Activated T-cell treated with anti-CD3 and anti-CD28 coated beads for 1 hour (primary cell): Measurements from ENCODE around the gene PDAP1.
"Not testable (repeated sequence)": the region's sequence is repeated elsewhere in the genome, so short reads cannot be mapped to it uniquely, and the experiment has no call there.

ENCODE experiments used
- DNase-seq: peaks from one replicate; pipeline ENCODE4 v3.0.0-alpha.2; 2020; ENCODE audit warnings: low read depth

The PDAP1 gene

GRCh38 chr7:99396418-99397296 lies 11.7 kb downstream of the PDAP1 start:
- DNase-seq, result no peak

- no peak for DNase-seq
Measured at GRCh38 chr7:99395616-99396327, 12.6 kb downstream of the PDAP1 start.

- no peak for DNase-seq
Measured at GRCh38 chr7:99394188-99394502, 14.3 kb downstream of the PDAP1 start.

GRCh38 chr7:99393355-99394187 lies 14.8 kb downstream of the PDAP1 start:
- no peak for DNase-seq

GRCh38 chr7:99392659-99393354 lies 15.6 kb downstream of the PDAP1 start:
- peak; percentile 68 for DNase-seq

DNA sequence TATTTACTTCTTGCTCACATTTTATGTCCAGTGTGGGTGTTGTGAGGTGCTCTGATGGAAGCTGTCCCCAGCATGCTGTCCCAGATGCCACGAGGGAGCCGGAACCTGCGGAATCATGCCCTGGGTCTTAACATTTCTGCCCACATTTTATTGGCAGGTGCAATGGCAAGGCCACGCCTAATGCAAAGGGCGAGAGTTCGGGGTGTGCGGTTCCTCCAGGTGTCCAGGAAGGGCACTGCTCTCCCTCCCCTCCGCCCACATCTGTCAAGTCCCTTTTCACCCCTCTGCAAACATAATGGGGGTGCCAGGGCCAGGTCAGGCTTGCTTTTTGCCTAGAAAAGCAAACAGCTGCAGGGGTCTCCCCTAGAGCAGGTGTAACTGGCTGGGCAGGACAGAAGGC lies 16.4 kb downstream of the PDAP1 start:
- no peak for DNase-seq

- DNase-seq, result no peak
Measured at GRCh38 chr7:99390941-99391602, 17.3 kb downstream of the PDAP1 start.

GRCh38 chr7:99389772-99390171 lies 18.6 kb downstream of the PDAP1 start:
- DNase-seq, result no peak

GRCh38 chr7:99387912-99388311 lies 20.5 kb downstream of the PDAP1 start:
- no peak for DNase-seq

DNA sequence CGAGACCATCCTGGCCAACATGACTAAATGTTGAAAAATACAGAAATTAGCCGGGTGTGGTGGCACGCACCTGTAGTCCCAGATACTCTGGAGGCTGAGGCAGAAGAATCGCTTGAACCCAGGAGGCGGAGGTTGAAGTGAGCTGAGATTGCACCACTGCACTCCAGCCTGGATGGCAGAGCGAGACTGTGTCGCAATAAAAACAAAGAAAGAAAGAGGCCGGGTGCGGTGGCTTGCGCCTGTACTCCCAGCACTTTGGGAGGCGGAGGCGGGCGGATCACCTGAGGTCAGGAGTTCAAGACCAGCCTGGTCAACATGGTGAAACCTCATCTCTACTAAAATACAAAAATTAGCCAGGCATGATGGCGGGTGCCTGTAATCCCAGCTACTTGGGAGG lies 21.2 kb downstream of the PDAP1 start:
- not testable (repeated sequence) for DNase-seq

DNA sequence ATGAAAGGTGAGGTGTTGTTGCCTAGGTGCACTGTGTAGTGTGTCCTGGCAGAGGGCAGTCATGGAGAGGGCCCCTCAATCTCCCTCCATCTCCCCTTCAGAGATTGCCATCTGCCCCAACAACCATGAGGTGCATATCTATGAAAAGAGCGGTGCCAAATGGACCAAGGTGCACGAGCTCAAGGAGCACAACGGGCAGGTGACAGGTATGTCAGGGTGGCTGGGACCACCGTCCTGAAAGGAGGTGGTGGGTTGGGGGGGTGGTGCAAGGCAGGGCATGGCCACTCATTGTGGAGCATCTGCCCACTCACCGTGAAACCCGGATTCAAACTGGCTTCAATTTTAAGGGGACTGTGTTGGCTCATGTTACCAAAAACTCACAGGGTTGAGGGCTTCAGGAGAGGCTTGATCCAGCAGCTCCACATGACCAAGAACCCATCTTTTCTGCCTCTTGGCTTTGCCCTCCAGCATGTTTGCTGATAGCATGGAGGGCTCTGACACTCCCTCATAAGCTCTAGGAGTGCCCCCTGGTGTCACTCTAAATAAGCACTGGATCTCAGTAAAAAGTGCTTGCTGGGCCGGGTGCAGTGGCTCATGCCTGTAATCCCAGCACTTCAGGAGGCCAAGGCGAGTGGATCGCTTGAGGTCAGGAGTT lies 21.7 kb downstream of the PDAP1 start:
- DNase-seq, result no peak

DNA sequence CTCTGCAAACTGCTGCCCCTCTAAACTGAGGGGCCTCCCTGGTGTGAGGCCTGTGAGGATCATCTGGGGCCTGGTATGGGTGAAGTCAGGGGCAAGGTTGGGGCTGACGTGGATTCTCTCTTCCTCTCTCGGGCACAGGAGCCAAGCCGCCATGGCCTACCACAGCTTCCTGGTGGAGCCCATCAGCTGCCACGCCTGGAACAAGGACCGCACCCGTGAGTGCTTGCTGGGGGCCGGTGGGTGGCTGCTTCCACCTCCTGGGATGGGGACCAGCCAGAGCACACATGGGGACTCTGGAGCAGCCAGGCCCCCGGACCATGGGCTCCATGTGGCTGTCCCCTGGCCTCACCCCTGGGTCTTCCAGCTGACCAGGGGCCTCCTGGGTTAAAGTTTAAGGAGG lies 22.8 kb downstream of the PDAP1 start:
- no peak for DNase-seq

- no peak for DNase-seq
Measured at GRCh38 chr7:99384523-99384922, 23.9 kb downstream of the PDAP1 start.

GRCh38 chr7:99383791-99384370 lies 24.5 kb downstream of the PDAP1 start:
- DNase-seq, result no peak

DNA sequence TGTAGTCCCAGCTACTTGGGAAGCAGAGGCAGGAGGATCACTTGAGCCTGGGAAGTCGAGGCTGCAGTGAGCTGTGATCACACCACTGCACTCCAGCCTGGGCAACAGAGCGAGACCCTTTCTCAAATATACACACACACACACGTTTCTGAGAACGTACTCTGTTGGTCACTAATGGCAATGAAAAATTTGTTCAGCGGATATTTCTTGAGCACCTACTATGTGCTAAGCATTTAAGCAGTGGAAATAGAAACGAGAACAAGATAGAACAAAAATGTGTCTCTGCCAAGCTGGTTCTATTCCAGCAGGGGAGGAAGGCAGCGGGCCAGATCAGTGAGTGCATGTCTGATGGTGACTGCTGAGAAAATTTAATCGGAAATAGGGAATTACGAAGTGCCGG lies 25.2 kb downstream of the PDAP1 start:
- DNase-seq, result no peak

- no peak for DNase-seq
Measured at GRCh38 chr7:99381664-99382075, 26.7 kb downstream of the PDAP1 start.

DNA sequence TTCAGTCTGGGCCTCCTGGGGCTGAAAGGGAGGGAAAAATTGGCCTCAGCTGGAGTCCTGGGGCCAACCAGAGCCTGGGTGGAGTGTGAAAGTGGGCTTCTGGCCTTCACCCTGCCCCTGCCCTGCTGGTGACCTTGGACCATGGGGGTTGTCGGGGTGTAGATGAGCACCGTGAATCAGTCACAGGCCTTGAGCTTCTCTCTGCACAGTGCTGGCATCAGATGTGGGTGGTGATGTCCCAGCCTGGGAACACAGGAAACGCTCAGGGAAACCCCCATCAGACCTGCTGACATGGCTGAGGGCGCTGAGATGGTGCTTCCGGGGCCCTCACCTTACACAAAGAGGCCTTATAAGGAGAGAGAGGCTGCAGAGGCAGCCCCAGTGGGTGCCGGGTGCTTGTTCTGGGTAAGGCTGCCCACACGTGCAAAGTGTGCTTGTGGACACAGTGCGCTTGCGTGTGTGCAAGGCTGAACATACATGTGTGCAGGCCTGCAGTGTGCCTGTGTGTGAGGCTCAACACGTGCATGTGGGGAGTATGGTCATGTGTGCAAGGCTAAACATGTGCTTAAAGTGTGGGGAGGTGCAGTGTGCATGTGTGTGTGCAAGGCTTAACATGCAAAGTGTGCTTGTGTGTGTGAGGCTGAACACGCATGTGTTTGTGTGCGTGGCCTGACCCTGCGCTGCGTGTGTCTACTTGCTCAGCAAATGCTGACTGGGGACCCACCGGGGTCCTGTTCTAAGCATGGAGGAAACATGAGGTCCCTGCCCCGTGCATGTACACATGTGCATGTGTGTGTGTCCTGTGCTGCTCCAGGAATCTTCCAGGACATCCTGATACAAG lies 27.4 kb downstream of the PDAP1 start:
- peak; percentile 77 for DNase-seq

DNA sequence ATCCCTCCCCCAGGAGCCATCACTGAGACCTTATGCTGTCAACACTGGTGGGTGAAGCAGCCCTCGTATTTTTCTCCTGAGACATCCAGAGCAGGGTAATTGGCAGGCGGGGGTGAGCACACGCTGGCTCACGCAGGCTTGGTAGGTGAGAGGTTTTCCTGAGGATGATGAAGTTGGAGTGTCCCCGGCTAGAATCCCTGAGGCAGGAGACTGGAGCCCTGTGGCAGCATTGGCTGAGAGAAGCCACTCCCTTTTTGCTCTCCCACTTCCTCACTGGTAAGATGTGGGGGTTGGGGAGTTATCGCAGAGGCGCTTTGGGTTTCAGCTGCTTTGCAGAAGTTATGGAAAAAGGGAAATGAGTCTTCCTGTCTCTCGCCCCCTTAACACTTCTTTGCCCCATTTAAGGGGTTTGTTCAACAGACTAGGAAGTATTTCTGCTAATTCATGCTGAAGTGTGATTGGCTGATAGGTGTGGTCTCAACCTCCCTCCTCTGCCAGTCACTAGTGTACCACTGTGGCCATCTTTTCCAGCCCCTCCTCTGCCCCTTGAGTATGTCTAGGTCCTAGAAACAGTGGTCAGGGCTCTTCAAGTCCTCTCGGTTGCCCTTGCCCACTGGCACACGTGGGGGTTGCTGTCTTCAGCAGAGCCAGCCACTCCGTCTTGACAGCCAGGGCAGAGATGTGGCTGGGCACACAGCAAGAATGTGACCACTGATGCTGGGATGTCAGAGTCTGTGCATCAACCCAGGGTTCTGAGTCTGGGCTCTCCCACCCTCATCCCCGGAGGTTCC lies 28.2 kb downstream of the PDAP1 start:
- DNase-seq, result no peak

GRCh38 chr7:99379693-99380031 lies 28.7 kb downstream of the PDAP1 start:
- DNase-seq, result not testable (repeated sequence)
